PFSK-1 (cell line): ENCODE data around the gene MPDZ.

Experiments
- FOXP2 ChIP-seq: optimal IDR thresholded peaks from 2 replicates; pipeline ENCODE3; 2011; ENCODE audit warnings: borderline replicate concordance, control low read depth, inconsistent platforms; ENCODE audit not compliant: insufficient read depth; ENCODE audit errors: extremely low read length, extremely low read depth
- POLR2AphosphoS5 ChIP-seq: IDR thresholded peaks from 2 replicates; pipeline ENCODE4 v1.6.1; 2012; ENCODE audit warnings: low read depth, mild to moderate bottlenecking, control low read depth, low read length, moderate library complexity
- SIN3A ChIP-seq: IDR thresholded peaks from 2 replicates; pipeline ENCODE4 v1.6.1; 2012; ENCODE audit warnings: mild to moderate bottlenecking, low read length, moderate library complexity, borderline replicate concordance; ENCODE audit not compliant: insufficient read depth
- TAF1 ChIP-seq: IDR thresholded peaks from 2 replicates; pipeline ENCODE4 v1.6.1; 2012; ENCODE audit warnings: low read length, control low read depth, borderline replicate concordance; ENCODE audit not compliant: insufficient read depth

GRCh38 chr9:13113216-13113615 is 166.3 kb downstream of the MPDZ start:
- TF ChIP-seq FOXP2 (no peak), SIN3A (no peak), POLR2AphosphoS5 (no peak), TAF1 (no peak)
